Transverse colon (tissue), 4 donors: Measurements from ENCODE around the gene ATG4B. TPM values are rescaled to one million over a fixed set of nuclear protein-coding genes. Genes with fewer than 3 reads are reported as not detected.

Experiments used
- DNase-seq: peaks from one replicate; pipeline ENCODE4 v3.0.0-alpha.2; 2019
- H3K27ac ChIP-seq, 4 donors: fragments of 200-600 bp; sonication (generic); 2 replicates each; pipeline ENCODE4 v1.5.1; 2016 to 2018; ENCODE audit warnings: inconsistent platforms in 4 of 4
- H3K27me3 ChIP-seq: fragments of 200-600 bp; sonication (generic); 2 replicates; pipeline ENCODE4 v1.5.1; 2017; ENCODE audit warnings: inconsistent platforms
- H3K36me3 ChIP-seq, 4 donors: fragments of 200-600 bp; sonication (generic); 2 replicates each; pipeline ENCODE4 v1.5.1; 2017 to 2019; ENCODE audit warnings: inconsistent platforms in 4 of 4
- H3K4me1 ChIP-seq, 4 donors: fragments of 200-600 bp; sonication (generic); 2 replicates each; pipeline ENCODE4 v1.5.1; 2017 to 2020; ENCODE audit warnings: inconsistent platforms in 4 of 4
- H3K4me3 ChIP-seq, 4 donors: fragments of 200-600 bp; sonication (generic); 1 replicate in 1 of 4; 2 replicates in 3 of 4; pipeline versions ENCODE4 v1.5.1 to v1.6.1; 2017 to 2019; ENCODE audit warnings: inconsistent platforms in 4 of 4
- H3K9me3 ChIP-seq, 2 donors: fragments of 200-600 bp; sonication (generic); 2 replicates each; pipeline ENCODE4 v1.5.1; 2017 to 2019; ENCODE audit warnings: inconsistent platforms in 2 of 2
- CTCF ChIP-seq, 5 experiments: fragments of 200-600 bp in 3 of 5; fragments of 450-650 bp in 2 of 5; sonication (generic) in 3 of 5; IDR thresholded peaks; 1 replicate in 2 of 5; 2 replicates in 3 of 5; pipeline ENCODE4 v1.5.1; 2016 to 2017; ENCODE audit warnings: antibody characterized with exemption in 5 of 5, inconsistent platforms in 3 of 5, mild to moderate bottlenecking in 2 of 5, moderate library complexity in 1 of 5
- EP300 ChIP-seq: sonication (generic); formaldehyde crosslinking; IDR thresholded peaks from one replicate; pipeline ENCODE4 v1.6.1; 2017; ENCODE audit warnings: antibody characterized with exemption, low read depth
- POLR2A ChIP-seq: fragments of 450-650 bp; IDR thresholded peaks from one replicate; pipeline ENCODE4 v1.6.1; 2016; ENCODE audit warnings: antibody characterized with exemption, mild to moderate bottlenecking, moderate library complexity
- POLR2AphosphoS5 ChIP-seq, 3 donors: sonication (generic); formaldehyde crosslinking; IDR thresholded peaks; one replicate each; pipeline ENCODE4 v1.6.1; 2016; ENCODE audit warnings: antibody characterized with exemption in 3 of 3
- WGBS, 2 donors: methylation state at CpG; one replicate each; pipeline ENCODE4 v1.1.5; 2018; ENCODE audit warnings: low coverage in 1 of 2; 5-methylcytosine and 5-hydroxymethylcytosine counted together
- in situ Hi-C, 4 donors: fragments of 200-750 bp; cut with MboI; loops; one replicate each; pipeline versions ENCODE4 v1.15.0 to v1.15.1; 2017; ENCODE audit warnings: low sequenced_read_pairs in 3 of 4, low pct_ligation_motif_present in 1 of 4, low pct_unique_long_range_greater_than_20kb in 1 of 4
- intact Hi-C: fragments of 100-400 bp; cut with DNase I; formaldehyde crosslinking; loops from one replicate; pipeline ENCODE4 v1.15.1; 2023; ENCODE audit warnings: low total_unique reads
- total RNA-seq, 4 donors: library from RNA; depleted of rRNA; stranded (reverse); fragments of >200 nt; gene quantifications; one replicate each; pipeline ENCODE4 v1.1.0, GENCODE V29; 2016

Gene ATG4B
- total RNA-seq, 4 donors from 2014 or later = 62.9 to 400 (median 137) TPM

GRCh38 chr2:241648453-241648852, 11.0 kb downstream of the ATG4B start:
- no peak for TF ChIP-seq EP300
- no peak for TF ChIP-seq CTCF (IDR thresholded peaks at IDR 0.05)
- TF ChIP-seq POLR2A = no peak
- TF ChIP-seq POLR2AphosphoS5 (IDR thresholded peaks at IDR 0.05) = no peak
- intact Hi-C loops (no loop called here), in situ Hi-C loops (no loop called here)
- no peak overlapping the region for H3K27ac ChIP-seq
- no peak for DNase-seq
- H3K36me3 ChIP-seq = peaks cover 0 to 12% (median 6%) of the 10 kb centered on the region in 4 donors
- H3K27me3 ChIP-seq = no peaks in the 10 kb centered on the region
- no peak overlapping the region for H3K4me3 ChIP-seq
- H3K4me1 ChIP-seq = peaks cover 0 to 36% (median 14%) of the 10 kb centered on the region in 4 donors
- 75 to 76% methylated on average over 6 of the region's 6 CpGs for WGBS, 2 donors
- H3K9me3 ChIP-seq = no peaks in the 10 kb centered on the region

GRCh38 chr2:241649404-241649803, 11.9 kb downstream of the ATG4B start:
- intact Hi-C loops (no loop called here), in situ Hi-C loops (no loop called here)
- Histone ChIP-seq H3K36me3 (peaks cover 0 to 12% (median 6%) of the 10 kb centered on the region in 4 donors), H3K4me1 (peaks cover 0 to 36% (median 14%) of the 10 kb centered on the region in 4 donors), H3K4me3 (no peak overlapping the region), H3K9me3 (no peaks in the 10 kb centered on the region), H3K27me3 (no peaks in the 10 kb centered on the region), H3K27ac (no peak overlapping the region)
- 80 to 84% methylated on average over 3 to 4 of the region's 4 CpGs for WGBS, 2 donors
- TF ChIP-seq CTCF (IDR thresholded peaks at IDR 0.05) (no peak), POLR2A (no peak), EP300 (no peak), POLR2AphosphoS5 (IDR thresholded peaks at IDR 0.05) (no peak)
- DNase-seq = no peak

GRCh38 chr2:241649927-241650326, 12.4 kb downstream of the ATG4B start:
- no peak for DNase-seq
- Histone ChIP-seq H3K4me1 (peaks cover 0 to 35% (median 14%) of the 10 kb centered on the region in 4 donors), H3K27ac (no peak overlapping the region), H3K9me3 (no peaks in the 10 kb centered on the region), H3K27me3 (no peaks in the 10 kb centered on the region), H3K36me3 (peaks cover 0 to 18% (median 6%) of the 10 kb centered on the region in 4 donors), H3K4me3 (no peak overlapping the region)
- intact Hi-C loops = no loop called here
- in situ Hi-C loops = no loop called here
- TF ChIP-seq CTCF (IDR thresholded peaks at IDR 0.05) = no peak
- TF ChIP-seq POLR2AphosphoS5 (IDR thresholded peaks at IDR 0.05) = no peak
- TF ChIP-seq POLR2A = no peak
- TF ChIP-seq EP300 = no peak
- WGBS, 2 donors = 80 to 96% methylated on average over 3 to 6 of the region's 6 CpGs

GRCh38 chr2:241652142-241652541, 14.6 kb downstream of the ATG4B start:
- H3K27ac ChIP-seq = no peak overlapping the region
- no peaks in the 10 kb centered on the region for H3K9me3 ChIP-seq
- H3K36me3 ChIP-seq = peaks cover 0 to 26% (median 8%) of the 10 kb centered on the region in 4 donors
- in situ Hi-C loops (no loop called here), intact Hi-C loops (no loop called here)
- H3K4me3 ChIP-seq = no peak overlapping the region
- no peak for DNase-seq
- no peak for TF ChIP-seq CTCF (IDR thresholded peaks at IDR 0.05)
- TF ChIP-seq POLR2AphosphoS5 (IDR thresholded peaks at IDR 0.05) = no peak
- no peak for TF ChIP-seq EP300
- no peak for TF ChIP-seq POLR2A
- no peaks in the 10 kb centered on the region for H3K27me3 ChIP-seq
- peaks cover 0 to 14% (median 6%) of the 10 kb centered on the region in 4 donors for H3K4me1 ChIP-seq
- WGBS, 2 donors = 80 to 100% methylated on average over 1 to 9 of the region's 9 CpGs
